Gastrocnemius medialis (tissue), 4 donors: ENCODE data around the gene SP8. TPM values are rescaled to one million over a fixed set of nuclear protein-coding genes. Genes with fewer than 3 reads are reported as not detected.

Experiments
- ATAC-seq, 2 donors: fragments of 150-250 bp; one replicate each; pipeline ENCODE4 v1.9.1; 2016
- DNase-seq, 2 donors: peaks; one replicate each; pipeline ENCODE4 v3.0.0-alpha.2; 2019
- H3K27ac ChIP-seq, 4 donors: fragments of 200-600 bp; sonication (generic); 1 replicate in 1 of 4; 2 replicates in 3 of 4; pipeline ENCODE4 v1.5.1; 2016 to 2018; ENCODE audit warnings: mild to moderate bottlenecking in 2 of 4, moderate library complexity in 1 of 4
- H3K27me3 ChIP-seq, 3 donors: fragments of 200-600 bp; sonication (generic) in 2 of 3; 1 replicate in 1 of 3; 2 replicates in 2 of 3; pipeline versions ENCODE4 v1.5.1 to v1.6.0; 2016 to 2019; ENCODE audit warnings: mild to moderate bottlenecking in 1 of 3, moderate library complexity in 1 of 3
- H3K36me3 ChIP-seq, 2 donors: fragments of 200-600 bp; sonication (generic) in 1 of 2; one replicate each; pipeline ENCODE4 v1.5.1; 2017 to 2018
- H3K4me1 ChIP-seq, 2 donors: fragments of 200-600 bp; sonication (generic) in 1 of 2; one replicate each; pipeline ENCODE4 v1.5.1; 2016 to 2017; ENCODE audit warnings: mild to moderate bottlenecking in 2 of 2
- H3K4me3 ChIP-seq, 4 donors: fragments of 200-600 bp; sonication (generic) in 3 of 4; 1 replicate in 1 of 4; 2 replicates in 3 of 4; pipeline ENCODE4 v1.5.1; 2016 to 2019; ENCODE audit warnings: mild to moderate bottlenecking in 2 of 4
- H3K9me3 ChIP-seq, 3 donors: fragments of 200-600 bp; sonication (generic) in 2 of 3; 1 replicate in 1 of 3; 2 replicates in 2 of 3; pipeline ENCODE4 v1.5.1; 2016 to 2019
- CTCF ChIP-seq, 5 experiments: fragments of 450-650 bp in 3 of 5; fragments of 200-600 bp in 2 of 5; sonication (generic) in 2 of 5; IDR thresholded peaks in 4 of 5; conservative IDR thresholded peaks in 1 of 5; 1 replicate in 4 of 5; 2 replicates in 1 of 5; pipeline ENCODE4 v1.5.1; 2016 to 2019; ENCODE audit warnings: antibody characterized with exemption in 5 of 5, mild to moderate bottlenecking in 3 of 5, moderate library complexity in 3 of 5
- POLR2A ChIP-seq, 2 donors: fragments of 450-650 bp; IDR thresholded peaks; one replicate each; pipeline ENCODE4 v1.6.1; 2017; ENCODE audit warnings: antibody characterized with exemption in 2 of 2, mild to moderate bottlenecking in 2 of 2, moderate library complexity in 2 of 2
- in situ Hi-C, 4 donors: fragments of 200-750 bp; cut with MboI; loops; one replicate each; pipeline versions ENCODE4 v1.15.0 to v1.8.0; 2017; ENCODE audit warnings: low sequenced_read_pairs in 4 of 4
- intact Hi-C: fragments of 100-400 bp; cut with DNase I; formaldehyde crosslinking; loops from one replicate; pipeline ENCODE4 v1.15.1; 2023; ENCODE audit warnings: low total_unique reads
- total RNA-seq, 4 donors: library from RNA; depleted of rRNA; stranded (reverse); fragments of >200 nt; gene quantifications; one replicate each; pipeline versions ENCODE4 v1.1.0 to v1.2.3, GENCODE V29; 2016

Gene SP8
- total RNA-seq, 4 donors from 2014 or later: not detected

- H3K27ac ChIP-seq: no peak overlapping the region
- H3K4me1 ChIP-seq: no peaks in the 10 kb centered on the region
- no peaks in the 10 kb centered on the region for H3K9me3 ChIP-seq
- ATAC-seq: no peak
- no peak for DNase-seq
- intact Hi-C loops (no loop called here), in situ Hi-C loops (no loop called here)
- no peaks in the 10 kb centered on the region for H3K36me3 ChIP-seq
- no peak for TF ChIP-seq CTCF (IDR thresholded peaks at IDR 0.05 in 4 of 5, conservative IDR thresholded peaks at IDR 0.05 in 1 of 5)
- TF ChIP-seq POLR2A (IDR thresholded peaks at IDR 0.05): no peak
- H3K27me3 ChIP-seq: no peaks in the 10 kb centered on the region
- H3K4me3 ChIP-seq: no peak overlapping the region
Measured at GRCh38 chr7:20816372-20816959, 29.8 kb upstream of the SP8 start.

GRCh38 chr7:20804345-20804744 lies 17.7 kb upstream of the SP8 start:
- H3K4me3 ChIP-seq: no peak overlapping the region
- intact Hi-C loops (no loop called here), in situ Hi-C loops (no loop called here)
- no peaks in the 10 kb centered on the region for H3K36me3 ChIP-seq
- no peak overlapping the region for H3K27ac ChIP-seq
- H3K4me1 ChIP-seq: no peaks in the 10 kb centered on the region
- no peaks in the 10 kb centered on the region for H3K9me3 ChIP-seq
- DNase-seq (no peak), ATAC-seq (no peak)
- peaks cover 4 to 28% (median 13%) of the 10 kb centered on the region in 3 donors for H3K27me3 ChIP-seq
- no peak for TF ChIP-seq CTCF (IDR thresholded peaks at IDR 0.05 in 4 of 5, conservative IDR thresholded peaks at IDR 0.05 in 1 of 5)
- no peak for TF ChIP-seq POLR2A (IDR thresholded peaks at IDR 0.05)

- Histone ChIP-seq H3K27me3 (peaks cover 44 to 62% (median 51%) of the 10 kb centered on the region in 3 donors), H3K36me3 (no peaks in the 10 kb centered on the region), H3K9me3 (no peaks in the 10 kb centered on the region), H3K4me1 (no peaks in the 10 kb centered on the region), H3K4me3 (no peak overlapping the region), H3K27ac (no peak overlapping the region)
- ATAC-seq (no peak), DNase-seq (no peak)
- in situ Hi-C loops: no loop called here
- no peak for TF ChIP-seq CTCF (IDR thresholded peaks at IDR 0.05 in 4 of 5, conservative IDR thresholded peaks at IDR 0.05 in 1 of 5)
- no peak for TF ChIP-seq POLR2A (IDR thresholded peaks at IDR 0.05)
- intact Hi-C loops: no loop called here
Measured at GRCh38 chr7:20799566-20800366, 13.1 kb upstream of the SP8 start.

- no peak for DNase-seq
- no peaks in the 10 kb centered on the region for H3K36me3 ChIP-seq
- no peak overlapping the region for H3K27ac ChIP-seq
- in situ Hi-C loops (no loop called here), intact Hi-C loops (no loop called here)
- peak overlapping the region in 3 of 4 donors; percentile 48 to 59 (median 52) for H3K4me3 ChIP-seq
- H3K9me3 ChIP-seq: no peaks in the 10 kb centered on the region
- ATAC-seq: no peak
- TF ChIP-seq CTCF (IDR thresholded peaks at IDR 0.05 in 4 of 5, conservative IDR thresholded peaks at IDR 0.05 in 1 of 5): no peak
- H3K4me1 ChIP-seq: no peaks in the 10 kb centered on the region
- H3K27me3 ChIP-seq: peaks cover 52 to 73% (median 62%) of the 10 kb centered on the region in 3 donors
Measured at GRCh38 chr7:20798694-20799121, 12.0 kb upstream of the SP8 start.
